ENCODE measurements around the gene DBF4. TPM values are rescaled to one million over a fixed set of nuclear protein-coding genes. Genes with fewer than 3 reads are reported as not detected.
"Not testable (repeated sequence)": the region's sequence is repeated elsewhere in the genome, so short reads cannot be mapped to it uniquely, and the experiment has no call there.

The DBF4 gene
- 1 to 10 TPM; 2.2 to 2.8 (median 2.5) TPM for total RNA-seq
- polyA plus RNA-seq = 1.6 TPM
- long read RNA-seq, donor 1, partial matches to known transcripts = 0 of 1 reads
- long read RNA-seq, donor 1, other reads (novel, unspliced or antisense) = 1 of 1 reads
- long read RNA-seq, donor 2, partial matches to known transcripts = 0 of 4 reads
- long read RNA-seq, donor 2, other reads (novel, unspliced or antisense) = 1 of 4 reads
- long read RNA-seq, donor 3, partial matches to known transcripts = 3 of 6 reads
- long read RNA-seq, donor 3, other reads (novel, unspliced or antisense) = 1 of 6 reads
- long read RNA-seq, donor 4, partial matches to known transcripts = 0 of 3 reads
- long read RNA-seq, donor 4, other reads (novel, unspliced or antisense) = 1 of 3 reads

DNA sequence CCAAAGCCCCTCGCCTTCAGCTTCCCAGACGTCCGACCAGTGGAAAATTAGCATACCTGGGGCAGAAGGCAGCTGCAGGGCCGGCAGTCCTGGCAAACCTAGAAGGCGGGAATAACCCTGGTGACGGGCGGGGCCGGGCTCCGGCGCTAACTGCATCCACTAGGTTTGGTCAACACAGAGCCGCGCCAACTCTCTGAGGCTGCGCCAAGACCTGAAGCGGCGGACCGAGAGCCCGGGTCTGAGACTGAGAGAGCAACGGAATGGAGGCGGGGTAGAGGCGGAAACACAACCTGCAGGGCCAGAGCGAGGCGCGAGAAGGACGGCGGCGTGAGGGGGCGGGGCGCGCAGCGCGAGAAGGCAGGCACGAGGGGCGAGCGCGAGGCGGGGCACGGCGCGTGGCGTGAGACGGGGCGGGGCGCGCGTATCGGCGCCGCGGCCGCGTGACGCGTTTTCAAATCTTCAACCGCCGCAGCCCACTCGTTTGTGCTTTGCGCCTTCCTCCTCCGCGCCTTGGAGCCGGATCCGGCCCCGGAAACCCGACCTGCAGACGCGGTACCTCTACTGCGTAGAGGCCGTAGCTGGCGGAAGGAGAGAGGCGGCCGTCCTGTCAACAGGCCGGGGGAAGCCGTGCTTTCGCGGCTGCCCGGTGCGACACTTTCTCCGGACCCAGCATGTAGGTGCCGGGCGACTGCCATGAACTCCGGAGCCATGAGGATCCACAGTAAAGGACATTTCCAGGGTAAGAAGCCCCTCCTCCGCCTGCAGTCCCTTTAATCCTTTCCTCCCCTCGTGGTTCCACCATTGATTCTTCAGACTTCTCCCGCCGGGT is at the start of gene DBF4, which contains the start of gene SLC25A40:
Gene DBF4 (plus strand): TSS at position 454 of the 829 bp plus-strand sequence. CDS start 240 bp downstream, at position 694.
Gene SLC25A40 (minus strand): TSS at position 321 of the 829 bp plus-strand sequence. CDS start 17,633 bp downstream, outside the sequence.
- Histone ChIP-seq H3K27me3 (ENCODE audit: control insufficient read depth, insufficient read depth) (no peaks in the 10 kb centered on the region), H3K9me3 (ENCODE audit: control insufficient read depth, low read length) (no peaks in the 10 kb centered on the region), H3K27ac (ENCODE audit: low read length) (peak within 1 kb of the TSS; percentile 94), H3K4me3 (ENCODE audit: low read length) (peak within 1 kb of the TSS; percentile 89), H3K4me1 (ENCODE audit: control insufficient read depth, insufficient read depth, low read length) (no peaks in the 10 kb centered on the region)
- DNase-seq = peak; percentile 95 to 98 (median 98)
- peak; percentile 99 to 100 for ATAC-seq
- WGBS = 1% methylated on average over 84 of the region's 84 CpGs
- intact Hi-C loops (cut with DNase I) = no loop called here

DNA sequence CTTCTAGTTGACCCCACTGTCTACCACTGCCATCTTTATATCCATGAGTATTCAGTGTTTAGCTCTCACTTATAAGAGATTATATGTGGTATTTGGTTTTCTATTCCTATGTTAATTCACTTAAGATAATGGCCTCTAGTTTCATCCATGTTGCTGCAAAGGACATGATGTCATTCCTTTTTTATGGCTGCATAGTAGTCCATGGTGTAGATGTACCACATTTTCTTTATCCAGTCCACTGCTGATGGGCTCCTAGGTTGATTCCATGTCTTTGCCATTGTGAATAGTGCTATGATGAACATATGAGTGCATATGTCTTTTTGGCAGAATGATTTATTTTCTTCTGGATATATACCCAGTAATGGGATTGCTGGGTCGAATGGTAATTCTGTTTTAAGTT is 47.9 kb upstream of the DBF4 start:
- H3K27me3 ChIP-seq (ENCODE audit: control insufficient read depth, insufficient read depth); H3K4me3 ChIP-seq (ENCODE audit: low read length); DNase-seq; H3K9me3 ChIP-seq (ENCODE audit: control insufficient read depth, low read length); H3K4me1 ChIP-seq (ENCODE audit: control insufficient read depth, insufficient read depth, low read length); ATAC-seq; intact Hi-C loops (cut with DNase I); H3K27ac ChIP-seq (ENCODE audit: low read length): not testable (repeated sequence)
- 99% methylated on average over 1 of the region's 1 CpG for WGBS

- ATAC-seq (no peak), DNase-seq (no peak)
- H3K9me3 ChIP-seq (ENCODE audit: control insufficient read depth, low read length) = no peaks in the 10 kb centered on the region
- no peak overlapping the region for H3K4me3 ChIP-seq (ENCODE audit: low read length)
- intact Hi-C loops (cut with DNase I) = no loop called here
- no peaks in the 10 kb centered on the region for H3K4me1 ChIP-seq (ENCODE audit: control insufficient read depth, insufficient read depth, low read length)
- 99% methylated on average over 1 of the region's 1 CpG for WGBS
- H3K27ac ChIP-seq (ENCODE audit: low read length) = no peak overlapping the region
- H3K27me3 ChIP-seq (ENCODE audit: control insufficient read depth, insufficient read depth) = no peaks in the 10 kb centered on the region
Measured at GRCh38 chr7:87831097-87831496, 45.2 kb upstream of the DBF4 start.

GRCh38 chr7:87833130-87833529 is 43.2 kb upstream of the DBF4 start:
- no peaks in the 10 kb centered on the region for H3K4me1 ChIP-seq (ENCODE audit: control insufficient read depth, insufficient read depth, low read length)
- intact Hi-C loops (cut with DNase I) = no loop called here
- ATAC-seq = no peak
- H3K27me3 ChIP-seq (ENCODE audit: control insufficient read depth, insufficient read depth) = no peaks in the 10 kb centered on the region
- no peaks in the 10 kb centered on the region for H3K9me3 ChIP-seq (ENCODE audit: control insufficient read depth, low read length)
- H3K4me3 ChIP-seq (ENCODE audit: low read length) = no peak overlapping the region
- WGBS = 93% methylated on average over 1 of the region's 1 CpG
- DNase-seq = no peak
- H3K27ac ChIP-seq (ENCODE audit: low read length) = no peak overlapping the region

GRCh38 chr7:87837597-87837996 is 38.7 kb upstream of the DBF4 start:
- WGBS = 47% methylated on average over 1 of the region's 1 CpG
- no peak for DNase-seq
- Histone ChIP-seq H3K4me3 (ENCODE audit: low read length) (no peak overlapping the region), H3K4me1 (ENCODE audit: control insufficient read depth, insufficient read depth, low read length) (no peaks in the 10 kb centered on the region), H3K27ac (ENCODE audit: low read length) (no peak overlapping the region), H3K27me3 (ENCODE audit: control insufficient read depth, insufficient read depth) (no peaks in the 10 kb centered on the region), H3K9me3 (ENCODE audit: control insufficient read depth, low read length) (no peaks in the 10 kb centered on the region)
- intact Hi-C loops (cut with DNase I) = no loop called here
- ATAC-seq = no peak

DNA sequence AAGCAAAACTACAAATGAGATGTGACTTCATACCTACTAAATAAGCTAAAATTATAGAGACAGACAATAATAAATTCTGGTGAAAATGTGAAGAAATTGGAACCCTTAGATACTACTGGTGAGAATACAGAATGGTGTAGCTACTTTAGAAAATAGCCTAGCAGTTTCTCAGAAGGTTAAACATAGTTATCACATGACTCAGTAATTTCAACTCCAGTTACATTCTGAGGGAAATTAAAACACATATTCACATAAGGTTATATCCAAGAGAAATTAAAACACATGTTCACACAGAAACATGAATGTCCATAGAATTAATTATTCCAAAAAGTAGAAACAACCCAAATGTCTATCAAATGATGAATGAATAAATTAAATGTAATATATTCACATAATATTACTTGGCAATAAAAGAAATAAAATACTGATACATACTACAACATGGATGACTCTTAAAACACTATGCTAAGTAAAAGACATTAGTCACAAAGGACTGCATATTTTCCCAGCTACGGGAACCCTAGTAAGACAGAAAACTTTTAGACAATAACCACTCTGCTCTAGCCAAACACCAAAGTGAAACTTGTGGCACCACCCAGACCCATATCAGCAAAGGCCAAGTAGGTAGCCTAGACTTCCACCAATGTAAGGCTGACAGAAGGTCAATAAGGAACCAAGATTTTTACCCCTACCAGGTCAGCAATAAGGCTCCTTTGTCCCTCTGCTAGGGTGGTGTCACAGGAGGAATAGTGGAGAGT is 25.3 kb upstream of the DBF4 start:
- Histone ChIP-seq H3K27me3 (ENCODE audit: control insufficient read depth, insufficient read depth) (no peaks in the 10 kb centered on the region), H3K9me3 (ENCODE audit: control insufficient read depth, low read length) (no peaks in the 10 kb centered on the region), H3K27ac (ENCODE audit: low read length) (no peak overlapping the region), H3K4me1 (ENCODE audit: control insufficient read depth, insufficient read depth, low read length) (no peaks in the 10 kb centered on the region), H3K4me3 (ENCODE audit: low read length) (no peak overlapping the region)
- WGBS = 88% methylated on average over 1 of the region's 1 CpG
- intact Hi-C loops (cut with DNase I) = no loop called here
- no peak for ATAC-seq
- no peak for DNase-seq

DNA sequence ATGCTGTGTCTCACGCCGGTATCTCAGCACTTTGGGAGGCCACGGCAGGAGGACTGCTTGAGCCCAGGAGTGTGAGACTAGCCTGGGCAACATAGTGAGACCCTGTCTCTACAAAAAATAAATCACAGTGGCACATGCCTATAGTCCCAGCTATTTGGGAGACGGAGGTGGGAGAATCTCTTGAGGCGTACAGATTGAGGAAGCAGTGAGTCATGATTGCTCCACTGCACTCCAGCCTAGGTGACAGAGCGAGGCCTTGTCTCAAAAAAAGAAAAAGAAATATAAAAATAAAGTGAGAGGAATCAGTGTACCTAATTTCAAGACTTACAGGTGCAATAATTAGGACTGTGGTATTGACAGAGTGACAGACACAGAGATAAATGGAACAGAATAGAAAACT is 24.0 kb upstream of the DBF4 start:
- Histone ChIP-seq H3K9me3 (ENCODE audit: control insufficient read depth, low read length) (no peaks in the 10 kb centered on the region), H3K27ac (ENCODE audit: low read length) (no peak overlapping the region), H3K4me1 (ENCODE audit: control insufficient read depth, insufficient read depth, low read length) (no peaks in the 10 kb centered on the region), H3K4me3 (ENCODE audit: low read length) (no peak overlapping the region), H3K27me3 (ENCODE audit: control insufficient read depth, insufficient read depth) (no peaks in the 10 kb centered on the region)
- 92% methylated on average over 6 of the region's 6 CpGs for WGBS
- ATAC-seq (no peak), DNase-seq (no peak)
- intact Hi-C loops (cut with DNase I) = no loop called here

- 70% methylated on average over 1 of the region's 1 CpG for WGBS
- no peak for DNase-seq
- no peak overlapping the region for H3K27ac ChIP-seq (ENCODE audit: low read length)
- no peaks in the 10 kb centered on the region for H3K9me3 ChIP-seq (ENCODE audit: control insufficient read depth, low read length)
- no peaks in the 10 kb centered on the region for H3K27me3 ChIP-seq (ENCODE audit: control insufficient read depth, insufficient read depth)
- intact Hi-C loops (cut with DNase I) = no loop called here
- H3K4me3 ChIP-seq (ENCODE audit: low read length) = no peak overlapping the region
- no peaks in the 10 kb centered on the region for H3K4me1 ChIP-seq (ENCODE audit: control insufficient read depth, insufficient read depth, low read length)
- no peak for ATAC-seq
Measured at GRCh38 chr7:87853237-87853864, 22.9 kb upstream of the DBF4 start.

DNA sequence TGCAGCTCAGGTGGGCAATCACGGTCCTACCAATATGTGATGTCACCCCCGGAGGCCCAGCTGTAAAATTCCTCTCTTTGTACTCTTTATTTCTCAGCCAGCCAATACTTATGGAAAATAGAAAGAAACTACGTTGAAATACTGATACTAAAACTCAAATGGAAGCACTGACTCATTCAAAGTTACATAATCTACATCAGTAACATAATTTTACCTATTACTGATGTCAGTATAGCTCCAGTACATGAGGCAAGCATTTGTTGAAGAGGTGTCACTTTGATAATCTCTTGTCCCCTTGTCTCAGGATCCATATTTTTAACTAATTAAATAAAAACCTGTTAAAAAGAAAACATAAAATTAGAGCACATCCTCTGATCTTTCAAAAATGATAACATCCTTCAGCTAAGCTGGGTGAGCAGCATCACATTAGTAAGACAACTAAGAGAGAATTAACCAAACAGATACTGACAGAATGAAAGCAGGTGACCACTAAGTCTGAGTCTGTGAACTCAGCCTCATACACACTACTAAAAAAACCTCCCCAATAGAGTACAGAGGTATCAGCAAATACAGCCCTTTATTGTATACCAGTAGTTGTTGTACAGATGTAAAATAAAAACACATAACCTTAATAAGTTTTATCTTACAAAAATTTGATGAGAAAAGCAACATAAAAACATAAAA is 17.7 kb upstream of the DBF4 start:
- intact Hi-C loops (cut with DNase I) = no loop called here
- DNase-seq (no peak), ATAC-seq (no peak)
- H3K4me3 ChIP-seq (ENCODE audit: low read length) = no peak overlapping the region
- no peaks in the 10 kb centered on the region for H3K4me1 ChIP-seq (ENCODE audit: control insufficient read depth, insufficient read depth, low read length)
- no peaks in the 10 kb centered on the region for H3K9me3 ChIP-seq (ENCODE audit: control insufficient read depth, low read length)
- 93% methylated on average over 3 of the region's 3 CpGs for WGBS
- H3K27ac ChIP-seq (ENCODE audit: low read length) = no peak overlapping the region
- H3K27me3 ChIP-seq (ENCODE audit: control insufficient read depth, insufficient read depth) = no peaks in the 10 kb centered on the region

DNA sequence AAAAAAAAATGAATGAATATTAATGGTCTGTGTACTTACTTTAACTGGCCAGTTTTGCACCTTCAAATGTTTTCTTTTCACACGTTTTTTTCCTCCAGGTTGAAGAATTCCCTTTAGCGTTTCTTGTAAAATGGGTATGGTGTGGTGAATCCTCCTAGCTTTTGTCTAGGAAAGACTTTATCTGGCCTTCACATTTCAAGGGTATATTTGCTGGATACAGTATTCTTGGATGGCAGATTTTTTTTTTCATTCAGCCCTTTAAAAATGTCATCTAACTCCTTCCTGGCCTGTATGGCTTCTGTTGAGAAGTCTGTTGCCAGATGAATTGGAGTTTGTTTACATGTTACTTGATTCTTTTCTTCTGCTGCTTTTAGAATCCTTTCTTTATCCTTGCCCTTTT is 10.2 kb upstream of the DBF4 start:
- no peaks in the 10 kb centered on the region for H3K4me1 ChIP-seq (ENCODE audit: control insufficient read depth, insufficient read depth, low read length)
- H3K9me3 ChIP-seq (ENCODE audit: control insufficient read depth, low read length) = peaks cover 2% of the 10 kb centered on the region
- WGBS = 95% methylated on average over 2 of the region's 2 CpGs
- intact Hi-C loops (cut with DNase I) = no loop called here
- ATAC-seq (no peak), DNase-seq (no peak)
- no peak overlapping the region for H3K27ac ChIP-seq (ENCODE audit: low read length)
- no peak overlapping the region for H3K4me3 ChIP-seq (ENCODE audit: low read length)
- H3K27me3 ChIP-seq (ENCODE audit: control insufficient read depth, insufficient read depth) = no peaks in the 10 kb centered on the region

All from right cardiac atrium (tissue), 5 donors.